OCI-M2 (cell line): ENCODE data around the gene COPA.
"Not testable (repeated sequence)": the region's sequence is repeated elsewhere in the genome, so short reads cannot be mapped to it uniquely, and the experiment has no call there.

Experiments used
- DNase-seq: peaks from one replicate; lab custom pipeline; 2025; ENCODE audit not compliant: unreplicated experiment; lab: John Stamatoyannopoulos, UW

COPA gene

DNA sequence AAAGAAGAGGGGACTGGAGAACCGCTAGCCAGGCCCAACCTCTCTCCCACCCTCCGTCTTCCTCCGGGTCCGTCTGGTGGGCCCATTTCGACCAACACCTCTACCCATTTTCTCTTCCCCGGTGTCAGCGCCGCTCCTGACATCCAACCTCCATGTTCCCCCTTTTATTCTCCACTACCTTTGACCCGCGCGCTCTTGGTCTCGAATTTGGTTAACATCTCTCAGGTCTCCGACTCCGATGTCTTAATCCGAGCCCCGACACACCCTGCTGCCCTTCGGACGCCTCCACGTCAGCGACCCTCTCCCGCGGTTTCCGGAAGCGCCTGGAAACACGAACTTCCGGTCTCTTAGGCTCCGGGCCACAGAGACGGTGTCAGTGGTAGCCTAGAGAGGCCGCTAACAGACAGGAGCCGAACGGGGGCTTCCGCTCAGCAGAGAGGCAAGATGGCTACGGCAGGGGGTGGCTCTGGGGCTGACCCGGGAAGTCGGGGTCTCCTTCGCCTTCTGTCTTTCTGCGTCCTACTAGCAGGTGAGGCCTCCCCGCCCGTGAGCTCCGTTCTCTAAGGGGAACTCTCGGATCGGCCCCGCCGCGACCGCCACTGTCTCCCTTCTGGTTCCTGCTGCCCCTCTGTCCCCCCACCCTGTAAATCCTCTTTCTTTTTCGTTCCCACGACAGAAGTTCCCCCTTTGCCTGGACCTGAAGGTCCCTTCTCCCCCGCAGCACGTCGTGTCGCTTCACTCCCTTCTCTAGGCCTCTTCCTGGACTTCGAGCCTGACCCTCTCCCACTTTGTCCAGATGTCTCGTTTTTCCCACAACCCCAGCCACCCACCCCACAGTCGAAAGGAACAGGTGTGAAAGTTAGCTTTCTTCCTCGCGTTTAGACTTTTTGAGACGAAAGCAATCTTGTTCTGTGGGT is at the start of gene COPA, which contains the start of gene NCSTN:
Gene COPA (minus strand): TSS at position 298 of the 917 bp plus-strand sequence. CDS start 80 bp downstream, at position 218.
Gene NCSTN (plus strand): TSS at position 431 of the 917 bp plus-strand sequence. CDS start 14 bp downstream, at position 445.
- peak; percentile 72 for DNase-seq

DNA sequence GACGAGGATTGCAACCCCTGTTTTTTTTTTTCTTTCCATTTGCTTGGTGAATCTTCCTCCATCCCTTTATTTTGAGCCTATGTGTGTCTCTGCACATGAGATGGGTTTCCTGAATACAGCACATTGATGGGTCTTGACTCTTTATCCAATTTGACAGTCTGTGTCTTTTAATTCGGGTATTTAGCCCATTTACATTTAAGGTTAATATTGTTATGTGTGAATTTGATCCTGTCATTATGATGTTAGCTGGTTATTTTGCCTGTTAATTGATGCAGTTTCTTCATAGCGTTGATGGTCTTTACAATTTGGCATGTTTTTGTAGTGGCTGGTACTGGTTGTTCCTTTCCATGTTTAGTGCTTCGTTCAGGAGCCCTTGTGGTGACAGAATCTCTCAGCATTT is 45.4 kb upstream of the COPA start:
- not testable (repeated sequence) for DNase-seq

DNA sequence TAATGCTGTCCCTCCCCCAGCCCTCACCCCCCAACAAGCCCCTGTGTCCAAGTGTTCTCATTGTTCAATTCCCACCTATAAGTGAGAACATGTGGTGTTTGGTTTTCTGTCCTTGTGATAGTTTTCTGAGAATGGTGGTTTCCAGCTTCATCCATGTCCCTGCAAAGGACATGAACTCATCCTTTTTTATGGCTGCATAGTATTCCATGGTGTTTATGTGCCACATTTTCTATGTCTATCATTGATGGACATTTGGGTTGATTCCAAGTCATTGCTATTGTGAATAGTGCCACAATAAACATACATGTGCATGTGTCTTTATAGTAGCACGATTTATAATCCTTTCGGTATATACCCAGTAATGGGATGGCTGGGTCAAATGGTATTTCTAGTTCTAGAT is 41.8 kb upstream of the COPA start:
- not testable (repeated sequence) for DNase-seq

DNA sequence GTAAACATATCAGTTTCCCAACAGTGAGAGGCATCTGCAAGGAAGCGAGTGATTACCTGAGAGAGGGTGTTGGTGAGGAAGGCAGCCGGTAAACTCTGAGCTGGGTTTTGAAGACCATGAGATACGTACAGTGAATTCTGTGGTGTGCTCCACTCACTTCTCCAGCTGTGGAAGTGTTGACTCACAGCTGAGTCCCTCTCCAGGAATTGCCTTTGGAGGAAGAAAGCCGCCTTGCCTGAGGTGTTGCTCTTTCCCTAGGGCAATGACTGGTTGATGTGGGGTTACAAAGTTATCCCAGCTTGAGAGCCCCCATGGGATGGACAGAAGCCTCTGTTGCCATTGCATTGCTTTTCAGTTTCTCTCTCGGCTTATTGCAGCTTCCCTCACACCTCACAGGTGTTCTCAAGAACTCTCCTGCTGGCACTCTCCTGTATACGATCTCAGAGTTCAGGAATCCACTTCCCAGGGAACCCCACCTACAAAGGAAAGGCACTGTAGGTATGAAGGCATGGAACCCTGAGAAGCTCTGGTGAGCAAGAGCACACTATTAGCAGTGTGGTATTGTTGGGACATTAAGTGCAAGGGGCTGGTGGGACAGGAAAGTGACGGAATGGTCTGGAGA is 34.6 kb upstream of the COPA start:
- DNase-seq = no peak

DNA sequence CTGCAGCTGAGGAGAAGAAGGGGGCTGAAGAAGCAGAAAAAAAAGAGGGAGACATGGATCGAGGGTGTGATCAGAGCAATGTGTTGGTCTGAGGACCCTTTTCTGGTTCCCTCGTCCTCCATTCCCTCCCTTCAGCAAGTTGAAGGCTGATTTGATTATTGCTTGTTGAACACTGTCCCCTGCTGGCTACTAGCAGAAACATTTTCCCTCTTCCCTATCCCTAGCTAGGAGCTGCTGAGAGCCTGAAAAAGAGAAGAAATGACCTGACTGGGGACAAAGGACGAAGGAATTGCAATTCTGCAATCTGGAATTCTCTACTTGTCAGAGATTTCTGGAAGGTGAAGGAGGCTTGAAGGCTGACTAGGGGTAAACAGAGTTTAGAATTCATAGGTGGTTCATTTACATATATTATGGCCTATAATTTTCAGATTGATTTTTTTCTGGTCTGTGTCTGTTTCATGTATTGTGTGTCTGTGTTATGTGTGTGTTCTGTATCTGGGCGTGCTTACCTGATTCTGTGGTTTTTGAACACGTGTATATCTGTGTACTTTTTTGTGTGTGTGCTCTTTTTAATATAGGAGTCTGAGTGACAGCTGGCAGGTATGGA is 33.6 kb upstream of the COPA start:
- no peak for DNase-seq

DNA sequence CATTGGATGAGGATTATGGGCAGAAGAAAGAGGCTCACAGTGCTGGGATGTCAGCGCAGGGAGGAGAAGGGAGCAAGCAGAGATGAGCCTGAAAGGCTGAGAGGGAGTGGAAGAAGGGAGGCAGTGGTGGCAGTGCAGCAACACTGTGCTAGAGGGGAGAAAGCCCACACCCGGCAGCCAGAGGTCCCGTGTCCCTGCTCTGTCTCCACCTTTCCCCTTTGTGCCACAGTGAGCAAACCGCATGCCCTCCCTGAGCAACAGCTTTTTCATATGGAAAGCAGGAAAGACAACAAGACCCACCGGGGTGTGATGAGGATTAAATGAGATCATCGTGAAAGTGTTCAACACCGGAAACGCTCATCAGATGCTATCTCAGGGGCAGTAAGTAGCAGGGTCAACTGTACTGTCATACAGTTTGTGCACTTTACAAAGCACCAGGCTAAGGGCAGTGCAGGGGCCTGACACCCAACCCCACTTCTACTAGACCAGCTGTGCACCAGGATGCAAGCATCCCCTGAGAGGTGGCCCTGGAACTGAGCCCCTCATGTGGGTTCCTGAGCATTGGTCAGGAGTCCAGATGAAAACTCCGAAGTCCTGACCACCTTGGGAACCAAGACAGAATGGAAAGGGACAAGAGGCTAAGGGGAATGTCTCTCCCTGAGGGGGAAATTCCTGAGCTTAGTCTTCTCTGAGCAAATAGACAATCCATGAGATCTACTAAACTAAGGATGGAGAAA is 32.9 kb upstream of the COPA start:
- no peak for DNase-seq

DNA sequence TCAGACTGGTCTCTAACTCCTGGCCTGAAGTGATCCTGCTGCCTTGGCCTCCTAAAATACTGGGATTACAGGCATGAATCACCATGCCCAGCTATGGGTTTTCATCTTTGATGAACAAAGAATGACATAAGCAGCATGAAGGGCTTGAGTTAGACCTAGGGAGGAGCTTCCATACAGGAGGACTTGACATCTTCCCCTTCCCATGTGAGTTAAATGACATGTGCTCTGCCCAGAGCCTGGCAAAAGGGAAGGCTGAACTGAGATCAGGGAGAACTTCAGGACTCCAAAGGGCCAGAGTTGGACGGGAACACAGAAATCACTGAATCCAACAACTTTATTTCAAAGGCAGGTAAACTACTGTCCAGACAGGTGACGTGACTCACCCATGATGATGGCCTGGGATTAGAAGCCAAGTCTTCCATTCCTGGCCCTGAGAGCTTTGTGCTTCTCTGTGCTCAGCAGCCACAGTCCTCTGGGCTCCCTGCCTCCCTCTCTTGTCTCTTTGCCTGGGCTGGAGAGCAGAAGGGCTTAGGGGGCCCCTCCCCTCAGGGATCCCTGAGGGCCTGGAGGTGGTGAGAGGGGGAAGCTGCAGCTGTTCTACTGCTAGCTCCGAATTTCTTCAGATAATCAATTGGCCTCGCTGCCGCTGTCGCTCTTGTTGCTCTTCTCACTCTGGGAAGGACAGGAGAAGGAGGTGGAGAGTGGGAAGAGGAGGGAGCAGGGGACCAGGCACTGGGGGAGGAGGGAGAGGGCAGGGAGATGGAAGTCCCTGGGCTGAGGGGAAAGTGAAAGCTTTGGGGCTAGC is 31.5 kb upstream of the COPA start:
- DNase-seq = no peak

DNA sequence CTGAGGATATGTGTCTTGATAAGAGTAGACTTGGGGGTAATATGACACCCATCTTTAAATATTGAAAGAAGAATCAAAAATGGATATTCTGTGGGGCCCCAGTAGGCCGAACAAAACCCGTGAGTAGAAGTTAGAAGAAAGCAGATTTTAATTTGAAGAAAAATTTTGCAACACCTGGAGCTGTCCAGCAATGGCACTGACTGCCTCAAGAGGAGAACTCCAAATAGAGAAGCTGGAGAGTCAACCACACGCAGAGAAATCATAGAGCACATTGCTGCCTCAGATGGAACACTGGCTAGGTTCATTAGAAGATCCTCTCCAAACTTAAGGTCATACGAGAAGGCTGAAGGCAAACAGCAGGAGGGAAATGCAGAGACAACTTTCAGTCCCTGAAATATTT is 30.6 kb upstream of the COPA start:
- DNase-seq = no peak

DNA sequence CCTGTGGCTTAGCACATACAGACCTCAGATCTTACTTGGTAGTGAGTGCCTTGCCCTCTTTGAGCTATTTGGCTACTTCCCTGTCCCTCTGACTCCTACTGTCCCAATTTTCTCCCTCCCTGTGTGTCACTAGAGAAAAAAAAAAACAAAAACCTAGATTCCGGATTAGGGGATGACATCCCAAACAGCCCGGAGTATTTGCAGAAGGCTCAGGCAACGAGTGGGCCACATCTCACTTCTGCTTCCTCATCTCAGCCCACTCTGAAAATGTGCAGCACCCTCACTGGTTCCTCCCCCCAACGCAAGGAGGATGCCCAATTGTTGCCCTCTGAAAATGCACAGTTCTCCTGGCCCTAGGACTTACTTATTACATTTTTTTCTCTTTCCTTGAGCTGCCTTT is 28.7 kb upstream of the COPA start:
- no peak for DNase-seq

DNA sequence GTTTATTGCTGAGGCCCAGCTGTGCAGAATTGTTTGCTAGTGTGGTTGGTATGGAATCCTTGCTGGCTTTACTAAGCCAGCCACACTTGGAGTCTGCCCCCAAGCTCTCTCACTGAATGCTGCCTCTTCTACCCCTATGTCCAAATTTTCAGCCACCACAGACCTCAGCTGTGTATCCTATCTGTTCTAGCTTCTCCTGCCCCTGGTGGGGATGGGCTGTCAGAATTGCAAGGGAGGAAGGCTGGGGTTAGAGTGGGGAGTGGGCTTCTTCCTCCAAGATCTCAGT is 28.2 kb upstream of the COPA start:
- no peak for DNase-seq

DNA sequence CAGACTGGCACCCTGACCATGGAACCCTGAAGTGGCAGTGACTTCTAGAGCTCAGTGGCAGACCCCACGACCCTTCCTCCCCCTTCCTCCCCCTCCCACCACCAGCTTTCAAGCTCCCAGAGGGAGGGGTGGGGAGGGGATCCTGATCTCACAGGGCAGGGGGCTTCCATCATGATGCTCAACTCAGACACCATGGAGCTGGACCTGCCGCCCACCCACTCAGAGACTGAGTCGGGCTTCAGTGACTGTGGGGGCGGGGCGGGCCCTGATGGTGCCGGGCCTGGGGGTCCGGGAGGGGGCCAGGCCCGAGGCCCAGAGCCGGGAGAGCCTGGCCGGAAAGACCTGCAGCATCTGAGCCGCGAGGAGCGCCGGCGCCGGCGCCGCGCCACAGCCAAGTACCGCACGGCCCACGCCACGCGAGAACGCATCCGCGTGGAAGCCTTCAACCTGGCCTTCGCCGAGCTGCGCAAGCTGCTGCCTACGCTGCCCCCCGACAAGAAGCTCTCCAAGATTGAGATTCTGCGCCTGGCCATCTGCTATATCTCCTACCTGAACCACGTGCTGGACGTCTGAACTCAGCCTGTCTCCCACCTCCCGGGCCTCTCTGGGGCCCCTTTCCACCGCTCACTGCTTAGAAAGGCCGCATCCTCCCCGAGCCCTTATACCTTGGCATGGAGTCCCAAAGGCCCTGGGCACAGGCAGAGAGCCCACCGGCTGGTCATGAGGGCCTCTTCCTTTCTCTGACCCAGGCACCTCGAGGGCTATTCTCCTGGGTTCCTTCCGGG is 27.7 kb upstream of the COPA start:
- DNase-seq = no peak

DNA sequence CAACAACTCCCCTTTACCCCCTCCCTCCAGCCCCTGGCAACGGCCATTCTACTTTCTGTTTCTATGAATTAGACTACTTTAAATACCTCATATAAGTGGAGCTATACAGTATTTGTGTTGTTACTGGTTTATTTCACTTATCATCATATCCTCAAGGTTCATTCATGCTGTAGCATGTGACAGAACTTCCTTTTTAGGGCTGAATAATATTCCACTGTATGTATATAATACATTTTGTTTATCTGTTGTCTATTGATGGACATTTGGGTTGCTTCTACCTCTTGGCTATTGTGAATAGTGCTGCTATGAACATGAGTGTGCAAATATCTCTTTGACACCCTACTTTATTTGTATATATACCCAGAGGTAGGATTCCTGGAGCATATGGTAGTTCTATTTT is 26.0 kb upstream of the COPA start:
- DNase-seq = no peak

DNA sequence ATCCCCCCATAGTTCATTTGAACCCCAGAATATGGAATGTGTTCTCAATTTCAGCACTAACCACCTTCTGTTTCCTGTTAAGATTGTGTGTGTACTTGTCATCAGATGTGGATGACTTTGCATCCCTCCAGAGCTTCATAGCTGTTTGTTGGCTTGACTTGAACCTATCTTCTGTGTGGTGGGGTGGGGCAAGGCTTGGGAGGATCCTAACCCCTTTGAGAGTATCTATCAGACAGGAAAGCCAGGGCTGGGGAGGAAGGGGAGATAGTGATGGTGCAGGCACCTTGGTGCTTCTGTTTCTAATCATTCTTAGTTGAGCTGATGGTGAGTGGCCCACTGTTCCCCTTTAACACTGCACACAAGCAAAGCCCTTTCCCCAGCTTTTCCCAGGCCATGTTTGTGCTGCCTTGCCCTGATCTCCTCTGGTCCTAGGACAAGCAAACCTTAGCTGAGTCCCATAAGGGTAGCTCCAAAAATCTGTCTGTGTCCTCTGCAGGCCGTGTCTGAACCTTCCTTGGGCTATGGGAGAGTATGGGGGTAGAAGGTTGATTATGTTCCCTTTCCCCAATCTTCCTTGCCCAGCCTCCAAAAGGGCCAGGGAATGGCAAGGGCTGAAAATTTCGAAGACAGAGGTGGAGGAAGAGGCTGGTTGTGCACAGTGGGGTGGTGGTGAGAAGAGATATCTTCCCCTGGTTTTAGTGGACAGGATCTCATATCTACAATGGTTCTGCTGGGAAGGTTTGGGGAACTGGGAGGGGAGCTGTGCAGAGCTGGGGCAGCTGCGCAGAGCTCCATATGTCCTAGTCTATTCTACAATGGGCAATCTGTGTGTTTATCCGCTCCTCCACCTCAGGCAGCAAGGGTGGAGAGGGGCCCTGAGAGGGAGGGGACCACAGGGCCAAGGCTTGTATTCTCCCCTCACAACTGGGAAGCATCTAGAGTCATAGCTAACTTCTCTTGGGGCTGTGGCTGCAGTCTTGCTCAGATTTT is 25.2 kb upstream of the COPA start:
- no peak for DNase-seq

DNA sequence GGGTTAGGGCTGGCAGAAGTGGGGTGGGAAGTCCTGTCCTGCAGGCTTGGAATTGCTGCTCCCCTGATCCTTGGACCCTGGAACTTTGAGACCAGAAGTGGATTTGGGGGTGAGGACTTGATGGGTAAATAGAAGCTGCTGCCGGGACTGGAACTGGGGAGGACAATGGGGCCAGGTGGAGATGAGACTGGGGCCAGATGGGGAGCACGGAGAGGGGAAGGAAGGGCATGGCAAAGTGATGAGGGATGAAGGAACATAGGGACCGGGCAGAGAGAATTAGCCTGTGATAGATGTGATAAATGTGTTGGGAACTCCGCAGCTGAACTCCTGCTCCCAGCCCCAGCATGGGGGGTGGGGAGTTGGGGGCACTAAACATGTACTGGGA is 24.5 kb upstream of the COPA start:
- no peak for DNase-seq

DNA sequence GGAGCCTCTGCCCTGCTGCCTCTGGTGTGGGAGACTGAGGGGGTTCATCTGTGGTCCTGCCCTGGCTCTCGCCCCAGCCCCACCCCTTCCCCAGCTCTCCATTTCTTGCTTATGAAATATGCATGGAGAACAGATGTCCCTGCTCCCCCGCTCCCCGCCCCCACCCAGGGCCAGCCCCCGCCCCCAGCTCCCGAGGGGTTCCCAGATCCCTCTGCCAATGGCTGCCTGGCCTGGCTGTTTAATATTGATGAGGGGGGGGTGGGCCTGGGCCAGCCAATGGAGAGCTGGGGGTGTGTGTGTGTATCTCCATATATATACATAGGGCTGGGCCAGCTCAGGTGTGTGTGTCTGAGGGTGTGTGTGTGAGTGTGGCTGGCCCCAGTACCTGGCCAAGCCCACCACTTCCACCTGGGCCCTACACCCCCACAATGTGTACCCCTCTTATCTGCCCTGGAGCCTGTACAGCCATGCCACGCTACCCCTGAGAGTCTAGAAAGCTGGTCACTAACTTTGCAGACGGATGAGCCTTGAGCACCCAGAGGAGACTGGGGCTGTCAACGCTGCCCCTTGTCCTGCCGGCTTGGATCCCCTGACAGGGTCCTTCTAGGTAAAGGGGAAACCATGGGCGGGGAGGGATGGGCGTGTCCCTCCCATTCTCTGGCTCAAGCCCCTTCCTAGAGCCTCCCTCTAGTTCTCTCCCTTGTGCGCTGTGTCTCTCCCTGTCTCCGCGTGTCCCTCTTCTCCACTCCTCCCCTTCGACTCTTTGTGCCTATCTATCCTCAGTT is 23.9 kb upstream of the COPA start, which contains the start of gene NHLH1:
Gene NHLH1 (plus strand): TSS at position 341 of the 785 bp plus-strand sequence. CDS start 3,661 bp downstream, outside the sequence.
- DNase-seq = no peak

DNA sequence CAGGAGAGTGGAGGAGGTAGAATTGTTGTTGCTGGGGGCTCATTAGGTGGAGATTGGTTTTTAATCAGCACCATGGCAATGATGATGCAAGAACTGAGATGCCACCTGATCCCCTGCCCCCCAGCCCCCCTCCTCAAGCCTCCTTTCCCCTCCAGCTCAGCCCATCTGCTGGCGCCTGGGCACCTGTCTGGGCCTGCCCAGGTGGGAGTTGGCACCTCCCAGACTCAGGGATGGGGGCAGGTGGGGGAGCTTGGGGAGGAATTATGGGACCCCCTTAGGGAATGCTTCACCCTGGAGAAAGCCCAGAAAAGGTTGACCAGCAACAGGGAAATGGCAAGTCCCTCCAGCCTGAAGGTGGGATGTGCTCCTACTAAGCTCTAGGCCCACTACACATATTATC is 22.3 kb upstream of the COPA start:
- no peak for DNase-seq

DNA sequence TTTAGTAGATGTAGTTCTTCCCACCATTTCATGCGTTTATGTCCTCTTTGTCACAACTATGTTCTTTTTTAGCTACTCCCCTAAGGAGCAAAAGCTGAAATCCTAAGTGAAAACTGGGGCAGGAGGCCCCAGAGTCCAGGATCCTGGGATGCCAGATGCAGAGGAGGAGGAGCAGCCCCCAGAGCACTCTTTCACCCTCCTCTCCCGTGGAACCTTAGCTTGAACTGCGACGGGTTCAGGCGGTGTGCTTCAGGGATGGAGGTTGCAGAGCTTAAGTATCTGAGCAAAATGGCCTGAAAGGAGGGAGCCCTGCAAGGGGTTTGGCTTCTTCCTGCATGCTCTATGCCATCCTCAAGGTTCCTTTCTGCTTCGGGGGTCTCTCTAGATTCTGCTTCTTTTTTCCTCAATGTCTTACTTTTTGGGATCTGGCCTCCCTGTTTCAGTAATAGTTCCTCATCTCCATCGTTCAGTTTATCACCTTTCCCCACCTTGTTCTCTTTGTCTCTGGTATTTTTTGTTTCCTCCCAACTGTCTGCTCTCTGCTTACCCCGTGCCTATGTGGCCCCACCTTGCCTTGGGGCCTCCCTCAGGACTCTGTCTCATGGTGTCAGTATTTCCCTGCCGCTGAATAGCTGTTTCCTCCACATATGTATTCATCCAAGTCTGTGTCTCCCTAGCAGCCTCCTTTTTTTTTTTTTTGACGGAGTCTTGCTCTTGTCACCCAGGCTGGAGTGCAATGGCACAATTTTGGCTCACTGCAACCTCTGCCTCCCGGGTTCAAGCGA is 21.1 kb upstream of the COPA start:
- no peak for DNase-seq
